ENCODE data around the gene ROCK1. TPM values are rescaled to one million over a fixed set of nuclear protein-coding genes. Genes with fewer than 3 reads are reported as not detected.
"Not testable (repeated sequence)": the region's sequence is repeated elsewhere in the genome, so short reads cannot be mapped to it uniquely, and the experiment has no call there.

ROCK1 gene
- 10 to 100 TPM; 50.2 to 99.1 (median 58.7) TPM for total RNA-seq

GRCh38 chr18:21111346-21112139 is at the start of gene ROCK1:
Gene ROCK1, minus strand, starts transcription at chr18:21111813. Its CDS starts 903 bp downstream, at chr18:21110910.
- ATAC-seq (ENCODE audit: low FRiP score) (peak; percentile 96), DNase-seq (ENCODE audit: low spot score) (peak; percentile 86)
- TF ChIP-seq, protein P1, sequence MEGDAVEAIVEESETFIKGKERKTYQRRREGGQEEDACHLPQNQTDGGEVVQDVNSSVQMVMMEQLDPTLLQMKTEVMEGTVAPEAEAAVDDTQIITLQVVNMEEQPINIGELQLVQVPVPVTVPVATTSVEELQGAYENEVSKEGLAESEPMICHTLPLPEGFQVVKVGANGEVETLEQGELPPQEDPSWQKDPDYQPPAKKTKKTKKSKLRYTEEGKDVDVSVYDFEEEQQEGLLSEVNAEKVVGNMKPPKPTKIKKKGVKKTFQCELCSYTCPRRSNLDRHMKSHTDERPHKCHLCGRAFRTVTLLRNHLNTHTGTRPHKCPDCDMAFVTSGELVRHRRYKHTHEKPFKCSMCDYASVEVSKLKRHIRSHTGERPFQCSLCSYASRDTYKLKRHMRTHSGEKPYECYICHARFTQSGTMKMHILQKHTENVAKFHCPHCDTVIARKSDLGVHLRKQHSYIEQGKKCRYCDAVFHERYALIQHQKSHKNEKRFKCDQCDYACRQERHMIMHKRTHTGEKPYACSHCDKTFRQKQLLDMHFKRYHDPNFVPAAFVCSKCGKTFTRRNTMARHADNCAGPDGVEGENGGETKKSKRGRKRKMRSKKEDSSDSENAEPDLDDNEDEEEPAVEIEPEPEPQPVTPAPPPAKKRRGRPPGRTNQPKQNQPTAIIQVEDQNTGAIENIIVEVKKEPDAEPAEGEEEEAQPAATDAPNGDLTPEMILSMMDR (IDR thresholded peaks at IDR 0.05): no peak

GRCh38 chr18:21155443-21155842 is 43.8 kb upstream of the ROCK1 start:
- TF ChIP-seq, protein P1 (IDR thresholded peaks at IDR 0.05): no peak
- no peak for DNase-seq (ENCODE audit: low spot score)
- ATAC-seq (ENCODE audit: low FRiP score): no peak

DNA sequence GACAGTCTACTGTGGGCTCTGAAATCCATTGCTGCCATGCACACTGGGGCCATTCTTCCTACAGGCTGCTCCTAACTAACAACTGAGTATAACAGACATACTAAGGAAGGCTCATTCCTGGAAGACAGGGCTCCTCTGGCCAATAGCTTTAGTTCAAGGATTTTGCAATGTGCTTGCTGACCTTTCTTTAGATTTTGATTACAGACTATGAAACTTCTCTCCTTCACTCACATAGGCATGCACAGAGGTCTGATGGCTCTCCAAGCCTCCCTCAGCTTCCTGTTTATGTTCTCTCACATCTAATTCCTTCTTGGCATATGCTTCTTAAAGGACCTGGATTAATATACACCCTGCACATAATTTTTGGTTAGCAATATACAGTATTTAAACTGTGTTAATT is 34.4 kb upstream of the ROCK1 start:
- ATAC-seq (ENCODE audit: low FRiP score) (no peak), DNase-seq (ENCODE audit: low spot score) (no peak)
- TF ChIP-seq, protein P1 (IDR thresholded peaks at IDR 0.05): no peak

GRCh38 chr18:21145371-21145770 is 33.8 kb upstream of the ROCK1 start:
- TF ChIP-seq, protein P1 (IDR thresholded peaks at IDR 0.05): no peak
- ATAC-seq (ENCODE audit: low FRiP score) (no peak), DNase-seq (ENCODE audit: low spot score) (no peak)

DNA sequence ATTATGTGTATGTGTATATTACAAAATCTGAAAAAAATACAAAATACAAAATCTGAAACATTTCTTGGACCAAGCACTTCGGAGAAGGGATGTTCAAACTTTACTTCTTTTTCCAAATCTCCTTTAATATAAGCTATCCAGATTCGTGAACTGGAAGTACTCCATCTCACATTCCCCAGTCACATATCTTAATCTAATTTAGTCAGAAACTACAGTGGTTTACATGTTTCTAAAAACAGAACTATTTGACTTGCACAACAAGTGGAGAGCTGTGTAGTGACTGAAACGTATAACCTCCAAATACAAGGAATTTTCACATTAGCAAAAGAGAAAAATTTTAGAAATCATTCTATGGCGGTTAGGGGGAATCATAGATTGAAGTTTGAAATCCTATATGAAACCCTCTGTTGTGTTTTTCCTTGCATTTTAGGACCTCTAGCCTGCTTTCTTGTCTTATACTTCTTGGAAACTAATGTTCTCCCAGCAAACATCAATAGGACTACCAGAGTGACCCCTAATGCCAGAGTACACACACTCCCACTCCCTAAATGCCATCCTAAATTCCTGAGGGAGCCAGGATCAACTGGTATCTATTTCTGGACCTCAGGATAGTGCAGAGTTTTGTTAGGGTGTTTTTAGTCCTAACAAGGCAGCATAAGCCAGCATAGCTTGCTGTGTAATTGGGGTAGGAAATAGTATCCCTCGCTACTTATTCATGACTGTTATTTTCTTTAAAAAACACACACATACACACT is 30.2 kb upstream of the ROCK1 start:
- DNase-seq (ENCODE audit: low spot score) (no peak), ATAC-seq (ENCODE audit: low FRiP score) (no peak)
- TF ChIP-seq, protein P1 (IDR thresholded peaks at IDR 0.05): no peak

DNA sequence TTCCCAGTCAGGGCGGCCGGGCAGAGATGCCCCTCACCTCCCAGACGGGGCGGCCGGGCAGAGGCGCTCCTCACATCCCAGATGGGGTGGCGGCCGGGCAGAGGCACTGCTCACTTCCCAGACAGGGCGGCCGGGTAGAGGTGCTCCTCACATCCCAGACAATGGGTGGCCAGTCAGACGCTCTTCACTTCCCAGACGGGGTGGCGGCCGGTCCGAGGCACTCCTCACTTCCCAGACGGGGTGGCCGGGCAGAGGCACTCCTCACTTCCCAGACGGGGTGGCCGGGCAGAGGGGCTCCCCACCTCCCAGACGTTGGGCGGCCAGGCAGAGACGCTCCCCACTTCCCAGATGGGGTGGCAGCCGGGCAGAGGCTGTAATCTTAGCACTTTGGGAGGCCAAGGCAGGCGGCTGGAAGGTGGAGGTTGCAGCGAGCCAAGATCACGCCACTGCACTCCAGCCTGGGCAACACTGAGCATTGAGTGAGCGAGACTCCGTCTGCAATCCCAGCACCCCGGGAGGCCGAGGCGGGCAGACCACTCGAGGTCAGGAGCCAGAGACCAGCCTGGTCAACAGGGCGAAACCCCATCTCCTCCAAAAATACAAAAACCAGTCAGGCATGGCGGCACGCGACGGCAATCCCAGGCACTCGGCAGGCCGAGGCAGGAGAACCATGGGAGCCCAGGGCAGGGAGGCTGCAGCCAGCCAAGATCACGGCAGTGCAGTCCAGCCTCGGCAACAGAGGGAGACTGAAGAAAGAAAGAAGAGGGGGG is 26.3 kb upstream of the ROCK1 start:
- not testable (repeated sequence) for ATAC-seq (ENCODE audit: low FRiP score); DNase-seq (ENCODE audit: low spot score)

DNA sequence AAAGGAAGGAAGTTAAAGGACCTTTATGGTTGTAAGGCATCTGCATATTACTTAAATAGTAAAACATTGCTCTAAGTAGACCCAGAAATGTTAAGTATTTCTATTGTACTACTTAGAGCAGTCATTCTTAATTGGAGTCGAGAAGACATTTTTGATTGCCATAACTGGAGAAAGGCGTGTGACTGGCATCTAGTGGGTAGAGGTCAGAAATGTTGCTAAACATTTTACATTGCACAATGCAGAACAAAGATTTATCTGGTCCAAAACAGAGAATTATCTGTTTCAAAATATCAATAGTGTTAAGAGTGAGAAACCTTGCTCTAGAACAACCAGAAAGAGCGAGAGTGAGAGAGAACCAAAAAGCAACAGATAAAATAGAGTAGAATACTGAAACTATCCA is 23.3 kb upstream of the ROCK1 start:
- TF ChIP-seq, protein P1 (IDR thresholded peaks at IDR 0.05): no peak
- ATAC-seq (ENCODE audit: low FRiP score) (no peak), DNase-seq (ENCODE audit: low spot score) (no peak)

Measured in omental fat pad (tissue), 4 donors.